NCI-H226 (cell line): Measurements from ENCODE around the gene PLXNA2.

Experiments
- DNase-seq: peaks from one replicate; pipeline ENCODE4 v3.0.0-alpha.2; 2015

Gene PLXNA2

GRCh38 chr1:207990876-207991582, 253.2 kb downstream of the PLXNA2 start:
- no peak for DNase-seq

GRCh38 chr1:207990455-207990854, 253.7 kb downstream of the PLXNA2 start:
- no peak for DNase-seq

GRCh38 chr1:207988326-207989165, 255.6 kb downstream of the PLXNA2 start:
- no peak for DNase-seq

- DNase-seq, result no peak
Measured at GRCh38 chr1:207987164-207987563, 257.0 kb downstream of the PLXNA2 start.

GRCh38 chr1:207985996-207986395, 258.2 kb downstream of the PLXNA2 start:
- no peak for DNase-seq

- DNase-seq, result no peak
Measured at GRCh38 chr1:207984831-207985572, 259.2 kb downstream of the PLXNA2 start.

GRCh38 chr1:207983044-207983635, 261.0 kb downstream of the PLXNA2 start:
- DNase-seq, result no peak

GRCh38 chr1:207981976-207982375, 262.2 kb downstream of the PLXNA2 start:
- no peak for DNase-seq

GRCh38 chr1:207978441-207978840, 265.7 kb downstream of the PLXNA2 start:
- DNase-seq, result no peak

GRCh38 chr1:207977876-207978275, 266.3 kb downstream of the PLXNA2 start:
- no peak for DNase-seq

- no peak for DNase-seq
Measured at GRCh38 chr1:207973898-207974568, 270.2 kb downstream of the PLXNA2 start.

GRCh38 chr1:207972337-207972736, 271.8 kb downstream of the PLXNA2 start:
- no peak for DNase-seq
